Left ventricle myocardium superior (tissue), 1 donor: ENCODE measurements around the gene IRAK2. TPM values are rescaled to one million over a fixed set of nuclear protein-coding genes. Genes with fewer than 3 reads are reported as not detected.

Source experiments
- ATAC-seq: fragments of 200-7000 bp; cut with Tn5 transposase; one replicate; pipeline ENCODE4 v1.9.1; 2020; ENCODE audit warnings: mild to moderate bottlenecking, moderate library complexity
- DNase-seq: peaks from one replicate; pipeline ENCODE4 v3.0.0-alpha.2; 2020
- intact Hi-C: fragments of 100-400 bp; cut with micrococcal nuclease; formaldehyde crosslinking; loops from one replicate; pipeline ENCODE4 v1.11.0; 2022
- total RNA-seq: library from RNA; stranded (reverse); fragmentation: NEBNext Ultra II Directional; extraction: Animal tissue kit (Norgen Biotek cat#: 25700); gene quantifications from one replicate; pipeline ENCODE4 v1.2.1, GENCODE V29; 2021
- donor health status: DM: no; HTN: yes; CAD: no; lungs with severe emphysema.

IRAK2 gene
- total RNA-seq, 1 donor from 2014 or later: 1.3 TPM

GRCh38 chr3:10213156-10213792, 48.6 kb downstream of the IRAK2 start:
- DNase-seq (no peak), ATAC-seq (no peak)
- intact Hi-C loops: no loop called here

GRCh38 chr3:10215578-10216368, 51.1 kb downstream of the IRAK2 start:
- no peak for ATAC-seq
- intact Hi-C loops: no loop called here
- no peak for DNase-seq

- DNase-seq (no peak), ATAC-seq (no peak)
- intact Hi-C loops: no loop called here
Measured at GRCh38 chr3:10217359-10217758, 52.6 kb downstream of the IRAK2 start.

- ATAC-seq (no peak), DNase-seq (no peak)
- intact Hi-C loops: no loop called here
Measured at GRCh38 chr3:10219737-10220136, 55.0 kb downstream of the IRAK2 start.

- ATAC-seq (no peak), DNase-seq (no peak)
- intact Hi-C loops: no loop called here
Measured at GRCh38 chr3:10223676-10224639, 59.2 kb downstream of the IRAK2 start.

GRCh38 chr3:10224794-10225665, 60.3 kb downstream of the IRAK2 start:
- ATAC-seq (peak; percentile 91), DNase-seq (peak; percentile 53)
- intact Hi-C loops: no loop called here

GRCh38 chr3:10226293-10226692, 61.6 kb downstream of the IRAK2 start:
- ATAC-seq (no peak), DNase-seq (no peak)
- intact Hi-C loops: no loop called here

- intact Hi-C loops: no loop called here
Measured at GRCh38 chr3:10228248-10228950, 63.7 kb downstream of the IRAK2 start.

GRCh38 chr3:10229576-10229975, 64.9 kb downstream of the IRAK2 start:
- intact Hi-C loops: no loop called here
- ATAC-seq (no peak), DNase-seq (no peak)

More at GRCh38 chr3:10228248-10228950, 63.7 kb downstream of the IRAK2 start:
- DNase-seq: no peak
- ATAC-seq: no peak

GRCh38 chr3:10232137-10232536, 67.4 kb downstream of the IRAK2 start:
- ATAC-seq (peak; percentile 37), DNase-seq (no peak)
- intact Hi-C loops: no loop called here

- intact Hi-C loops: no loop called here
- DNase-seq (no peak), ATAC-seq (no peak)
Measured at GRCh38 chr3:10233988-10234387, 69.3 kb downstream of the IRAK2 start.

GRCh38 chr3:10234526-10235230, 70.0 kb downstream of the IRAK2 start:
- intact Hi-C loops: no loop called here
- no peak for ATAC-seq
- DNase-seq: no peak

GRCh38 chr3:10235551-10235950, 70.8 kb downstream of the IRAK2 start:
- ATAC-seq (no peak), DNase-seq (no peak)
- intact Hi-C loops: no loop called here

GRCh38 chr3:10238345-10239183, 73.8 kb downstream of the IRAK2 start:
- no peak for DNase-seq
- intact Hi-C loops: no loop called here
- ATAC-seq: no peak

GRCh38 chr3:10240799-10241198, 76.1 kb downstream of the IRAK2 start:
- ATAC-seq (no peak), DNase-seq (no peak)
- intact Hi-C loops: no loop called here

- peak; percentile 57 for ATAC-seq
- intact Hi-C loops: no loop called here
- DNase-seq: no peak
Measured at GRCh38 chr3:10242182-10243065, 77.7 kb downstream of the IRAK2 start.
